ENCODE results near the gene SPAG6.

DNA sequence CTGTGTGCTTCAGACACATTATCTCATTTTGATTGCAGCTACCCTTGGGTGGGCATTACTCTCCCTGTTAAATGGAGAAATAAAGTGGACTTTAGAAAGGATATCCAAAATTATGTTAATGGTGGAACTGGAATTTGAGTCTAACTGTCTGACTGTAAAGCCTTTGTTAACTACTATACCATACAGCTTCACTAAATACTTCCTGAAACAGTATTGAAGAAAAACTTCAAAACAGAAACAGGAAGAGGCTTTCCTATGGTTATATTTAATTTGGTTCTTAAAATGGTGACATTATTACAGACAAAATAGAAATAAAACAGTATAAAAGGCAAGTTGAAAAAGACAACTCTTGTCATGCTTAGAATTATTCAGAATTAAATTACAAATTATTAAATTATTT, 25.0 kb downstream of the SPAG6 start:
- TF ChIP-seq CTCF (IDR thresholded peaks at IDR 0.05; ENCODE audit: insufficient read depth, low read length) = no peak
- TF ChIP-seq, protein P1, sequence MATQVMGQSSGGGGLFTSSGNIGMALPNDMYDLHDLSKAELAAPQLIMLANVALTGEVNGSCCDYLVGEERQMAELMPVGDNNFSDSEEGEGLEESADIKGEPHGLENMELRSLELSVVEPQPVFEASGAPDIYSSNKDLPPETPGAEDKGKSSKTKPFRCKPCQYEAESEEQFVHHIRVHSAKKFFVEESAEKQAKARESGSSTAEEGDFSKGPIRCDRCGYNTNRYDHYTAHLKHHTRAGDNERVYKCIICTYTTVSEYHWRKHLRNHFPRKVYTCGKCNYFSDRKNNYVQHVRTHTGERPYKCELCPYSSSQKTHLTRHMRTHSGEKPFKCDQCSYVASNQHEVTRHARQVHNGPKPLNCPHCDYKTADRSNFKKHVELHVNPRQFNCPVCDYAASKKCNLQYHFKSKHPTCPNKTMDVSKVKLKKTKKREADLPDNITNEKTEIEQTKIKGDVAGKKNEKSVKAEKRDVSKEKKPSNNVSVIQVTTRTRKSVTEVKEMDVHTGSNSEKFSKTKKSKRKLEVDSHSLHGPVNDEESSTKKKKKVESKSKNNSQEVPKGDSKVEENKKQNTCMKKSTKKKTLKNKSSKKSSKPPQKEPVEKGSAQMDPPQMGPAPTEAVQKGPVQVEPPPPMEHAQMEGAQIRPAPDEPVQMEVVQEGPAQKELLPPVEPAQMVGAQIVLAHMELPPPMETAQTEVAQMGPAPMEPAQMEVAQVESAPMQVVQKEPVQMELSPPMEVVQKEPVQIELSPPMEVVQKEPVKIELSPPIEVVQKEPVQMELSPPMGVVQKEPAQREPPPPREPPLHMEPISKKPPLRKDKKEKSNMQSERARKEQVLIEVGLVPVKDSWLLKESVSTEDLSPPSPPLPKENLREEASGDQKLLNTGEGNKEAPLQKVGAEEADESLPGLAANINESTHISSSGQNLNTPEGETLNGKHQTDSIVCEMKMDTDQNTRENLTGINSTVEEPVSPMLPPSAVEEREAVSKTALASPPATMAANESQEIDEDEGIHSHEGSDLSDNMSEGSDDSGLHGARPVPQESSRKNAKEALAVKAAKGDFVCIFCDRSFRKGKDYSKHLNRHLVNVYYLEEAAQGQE (IDR thresholded peaks at IDR 0.05; ENCODE audit: insufficient replicate concordance, low read depth) = no peak
- no peak for TF ChIP-seq POLR2AphosphoS5 (IDR thresholded peaks at IDR 0.05; ENCODE audit: low read depth)
- TF ChIP-seq SPI1 (IDR thresholded peaks at IDR 0.05; ENCODE audit: borderline replicate concordance, low read depth) = no peak
- no peak for TF ChIP-seq GABPA (IDR thresholded peaks at IDR 0.05; ENCODE audit: low read depth)

Measured in HL-60 (cell line).